Right renal cortex interstitium (tissue), 3 donors: ENCODE data around the gene SMIM45. TPM values are rescaled to one million over a fixed set of nuclear protein-coding genes. Genes with fewer than 3 reads are reported as not detected.

Experiments
- DNase-seq, 3 donors: peaks; one replicate each; pipeline ENCODE4 v3.0.0-alpha.2; 2013; ENCODE audit warnings: low read depth in 3 of 3, low spot score in 2 of 3
- polyA plus RNA-seq, 3 donors: library from polyadenylated mRNA; unstranded; fragments of 120-200 nt; gene quantifications; one replicate each; pipeline ENCODE4 v1.2.1, GENCODE V29; 2013; ENCODE audit not compliant: insufficient read length in 3 of 3

The SMIM45 gene

DNA sequence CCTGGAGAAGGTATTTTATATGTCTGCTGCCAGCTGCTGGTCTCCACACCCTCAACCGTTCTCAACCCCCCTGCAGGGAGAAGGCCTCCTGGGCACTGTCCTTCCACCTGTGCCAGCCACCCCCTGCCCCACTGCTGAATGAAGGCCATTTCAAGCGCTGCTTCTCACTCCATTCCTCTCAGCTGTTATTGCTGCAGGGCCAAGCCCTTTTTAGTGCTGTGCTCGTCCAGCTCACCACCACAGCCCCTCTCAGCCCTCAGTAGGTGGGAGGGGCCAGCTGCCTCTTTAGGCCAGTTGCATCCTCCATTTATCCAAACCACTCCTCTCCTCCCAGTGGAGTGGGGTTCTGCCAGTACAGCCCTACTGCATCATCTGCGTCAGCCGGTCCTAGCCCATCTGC is 44.9 kb downstream of the SMIM45 start:
- DNase-seq, result no peak

DNA sequence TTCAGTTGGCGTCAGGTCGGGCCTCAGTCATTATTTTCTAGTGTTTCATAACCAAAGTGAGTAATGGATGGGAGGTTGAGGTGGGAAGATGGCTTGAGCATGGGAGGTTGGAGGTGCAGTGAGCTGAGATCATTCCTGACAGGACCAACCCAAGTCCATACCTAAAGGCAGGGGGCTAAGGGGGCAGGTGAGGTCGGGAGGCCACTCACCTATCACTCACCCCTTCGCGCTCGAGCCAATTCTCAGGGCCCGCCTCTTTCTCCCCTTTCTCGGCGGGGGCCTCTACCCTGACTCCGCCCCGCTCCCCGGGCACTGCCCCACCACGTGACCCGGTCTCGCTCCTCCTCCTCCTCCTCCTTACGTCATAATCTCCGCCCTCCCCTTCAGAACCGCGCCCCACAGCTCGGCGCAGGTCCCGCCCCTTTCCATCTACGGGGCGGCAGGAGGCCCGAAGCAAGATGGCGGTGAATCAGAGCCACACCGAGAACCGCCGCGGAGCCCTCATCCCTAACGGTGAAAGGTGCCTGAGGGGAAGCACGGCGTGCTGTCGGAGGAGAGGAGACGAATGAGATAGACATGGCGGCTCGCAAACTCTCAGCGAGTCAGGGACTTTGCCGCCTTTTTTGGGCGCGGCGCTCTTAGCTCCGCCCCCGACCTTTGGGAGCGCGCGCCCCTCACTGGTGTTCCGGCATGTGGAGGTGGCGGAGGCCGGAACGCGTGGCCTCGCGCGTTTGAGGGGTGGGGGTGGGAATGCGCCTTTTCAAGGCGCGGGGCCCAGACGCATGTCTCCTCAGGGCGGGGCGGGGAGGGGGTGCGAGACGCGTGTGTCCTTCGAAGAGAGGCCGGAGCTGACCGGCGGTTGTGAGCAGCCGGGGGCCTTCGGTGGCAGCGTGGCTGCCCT is 46.7 kb downstream of the SMIM45 start, which contains the start of gene WBP2NL:
Gene WBP2NL (plus strand): TSS at position 428 of the 901 bp plus-strand sequence. CDS start 31 bp downstream, at position 459.
- DNase-seq, result peak; percentile 41 to 68 (median 67)

DNA sequence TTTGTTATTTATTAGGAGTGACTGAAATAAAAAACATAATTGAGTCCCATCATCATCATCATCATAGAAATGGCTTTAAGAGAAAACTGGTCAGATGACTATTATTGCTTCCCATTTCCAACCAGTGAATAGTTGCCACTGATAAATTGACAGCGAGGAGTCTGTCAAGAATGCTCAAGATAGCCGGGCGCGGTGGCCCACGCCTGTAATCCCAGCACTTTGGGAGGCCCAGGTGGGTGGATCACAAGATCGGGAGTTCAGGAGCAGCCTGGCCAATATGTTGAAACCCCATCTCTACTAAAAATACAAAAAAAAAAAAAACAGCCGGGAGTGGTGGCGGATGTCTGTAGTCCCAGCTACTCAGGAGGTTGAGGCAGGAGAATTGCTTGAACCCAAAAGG is 48.5 kb downstream of the SMIM45 start:
- no peak for DNase-seq

DNA sequence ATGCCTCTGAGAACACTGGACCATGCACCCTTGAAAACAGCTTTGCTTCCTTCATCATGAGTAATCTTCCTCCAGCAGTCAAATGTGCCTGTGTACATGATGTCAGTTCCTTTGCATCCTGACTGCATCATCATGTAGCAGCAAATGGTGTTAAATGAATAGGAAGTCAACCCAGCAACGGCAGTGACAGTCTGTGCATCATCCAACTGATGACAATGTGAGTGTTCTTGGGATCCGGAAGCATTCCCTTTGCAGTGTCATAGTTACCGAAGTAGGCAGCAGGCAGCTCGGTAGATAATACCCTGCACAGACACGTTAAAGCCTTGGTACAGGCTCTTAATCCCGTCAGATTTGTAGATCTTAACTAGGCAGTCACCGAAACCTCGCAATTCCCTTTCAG is 49.2 kb downstream of the SMIM45 start:
- DNase-seq, result no peak

DNA sequence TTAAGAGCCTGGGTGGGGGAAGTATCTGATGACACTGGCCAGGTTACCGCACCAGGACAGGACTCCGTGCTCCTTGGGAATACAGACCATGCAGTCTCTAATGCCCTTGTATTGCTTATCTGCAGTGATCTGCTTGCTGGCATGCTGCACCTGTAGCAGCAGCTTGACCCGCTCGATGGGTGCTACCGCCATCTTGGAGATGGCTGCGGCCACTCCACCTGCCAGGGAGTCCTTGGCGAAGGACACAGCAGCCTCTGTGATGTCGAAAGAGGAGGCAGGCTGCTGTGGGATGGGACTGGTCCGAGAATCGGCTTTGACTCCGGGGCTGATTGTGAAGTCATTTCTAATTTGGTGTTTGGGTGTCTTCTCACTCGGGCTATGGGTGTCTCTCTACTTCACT is 49.8 kb downstream of the SMIM45 start:
- no peak for DNase-seq

DNA sequence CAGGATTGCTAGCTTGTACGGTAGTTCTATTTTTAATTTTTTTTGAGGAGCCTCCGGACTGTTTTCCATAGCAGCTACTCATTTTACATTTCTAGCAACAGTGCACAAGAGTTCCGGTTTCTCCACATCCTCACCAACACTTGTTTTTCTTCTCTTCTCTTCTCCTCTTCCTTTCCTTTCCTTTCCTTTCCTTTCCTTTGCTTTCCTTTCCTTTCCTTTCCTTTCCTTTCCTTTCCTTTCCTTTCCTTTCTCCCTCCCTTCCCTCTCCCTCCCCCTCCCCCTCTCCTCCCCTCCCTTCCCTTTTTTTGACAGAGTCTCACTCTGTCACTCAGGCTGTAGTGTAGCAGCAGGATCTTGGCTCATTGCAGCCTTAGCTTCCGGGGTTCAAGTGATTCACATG is 56.0 kb downstream of the SMIM45 start:
- no peak for DNase-seq

Other genes starting within 250 kb of the SMIM45 start
- 1 to 10 TPM; 7.7 to 9.1 (median 8.1) TPM for gene CCDC134, start 151.5 kb upstream of the SMIM45 start, polyA plus RNA-seq
- 10 to 100 TPM; 85.5 to 93.2 (median 90.2) TPM for gene SREBF2, start 119.0 kb upstream of the SMIM45 start, polyA plus RNA-seq
- gene SHISA8, start 37.1 kb upstream of the SMIM45 start, polyA plus RNA-seq, result under 1 TPM; 0.22 to 0.42 (median 0.25) TPM
- gene TNFRSF13C, start 25.3 kb upstream of the SMIM45 start, polyA plus RNA-seq, result 1 to 10 TPM in 2 of 3 donors, under 1 TPM in 1; 0.94 to 1.3 (median 1.1) TPM
- gene CENPM, start 5.0 kb upstream of the SMIM45 start, polyA plus RNA-seq, result 10 to 100 TPM in 2 of 3 donors, 1 to 10 TPM in 1; 9.4 to 12.0 (median 10.9) TPM
- gene SEPTIN3, start 17.3 kb downstream of the SMIM45 start, polyA plus RNA-seq, result 1 to 10 TPM; 5.7 to 7.2 (median 6.9) TPM
- 1 to 10 TPM; 3.2 to 3.4 (median 3.4) TPM for gene WBP2NL, start 46.6 kb downstream of the SMIM45 start, polyA plus RNA-seq
- gene NAGA, start 118.7 kb downstream of the SMIM45 start, polyA plus RNA-seq, result 10 to 100 TPM; 22.9 to 27.3 (median 25.1) TPM
- 10 to 100 TPM in 2 of 3 donors, 1 to 10 TPM in 1; 9.8 to 10.3 (median 10.1) TPM for gene PHETA2, start 122.1 kb downstream of the SMIM45 start, polyA plus RNA-seq
- 100 to 1,000 TPM in 2 of 3 donors, 10 to 100 TPM in 1; 67.7 to 129 (median 100) TPM for gene SMDT1, start 127.5 kb downstream of the SMIM45 start, polyA plus RNA-seq
- gene NDUFA6, start 138.6 kb downstream of the SMIM45 start, polyA plus RNA-seq, result 100 to 1,000 TPM; 119 to 121 (median 120) TPM
- gene CYP2D6, start 178.7 kb downstream of the SMIM45 start, polyA plus RNA-seq, result 1 to 10 TPM; 1.9 to 3.4 (median 2.1) TPM